ENCODE data around the gene TFAP2D. TPM values are rescaled to one million over a fixed set of nuclear protein-coding genes. Genes with fewer than 3 reads are reported as not detected.

The TFAP2D gene
- total RNA-seq, 1 donor from 2014 or later: not detected

- peak; percentile 40 for DNase-seq
Observed at GRCh38 chr6:50720623-50721022, 7.3 kb downstream of the TFAP2D start.

- DNase-seq: no peak
Observed at GRCh38 chr6:50721978-50722377, 8.7 kb downstream of the TFAP2D start.

- no peak for DNase-seq
Observed at GRCh38 chr6:50722829-50723554, 9.7 kb downstream of the TFAP2D start.

- DNase-seq: no peak
Observed at GRCh38 chr6:50724381-50725124, 11.2 kb downstream of the TFAP2D start.

GRCh38 chr6:50734488-50734887 lies 21.2 kb downstream of the TFAP2D start:
- DNase-seq: no peak

GRCh38 chr6:50742161-50742560 lies 28.8 kb downstream of the TFAP2D start:
- no peak for DNase-seq

- no peak for DNase-seq
Observed at GRCh38 chr6:50744976-50745375, 31.6 kb downstream of the TFAP2D start.

- no peak for DNase-seq
Observed at GRCh38 chr6:50762798-50763197, 49.5 kb downstream of the TFAP2D start.

- no peak for DNase-seq
Observed at GRCh38 chr6:50778696-50779095, 65.4 kb downstream of the TFAP2D start.

GRCh38 chr6:50780382-50780781 lies 67.1 kb downstream of the TFAP2D start:
- DNase-seq: no peak

GRCh38 chr6:50785921-50786320 lies 72.6 kb downstream of the TFAP2D start:
- DNase-seq: no peak

- DNase-seq: peak; percentile 73
Observed at GRCh38 chr6:50791900-50792508, 78.7 kb downstream of the TFAP2D start.

GRCh38 chr6:50792771-50793170 lies 79.4 kb downstream of the TFAP2D start:
- no peak for DNase-seq

GRCh38 chr6:50795574-50795973 lies 82.2 kb downstream of the TFAP2D start:
- no peak for DNase-seq

GRCh38 chr6:50804283-50804682 lies 91.0 kb downstream of the TFAP2D start:
- no peak for DNase-seq

- DNase-seq: no peak
Observed at GRCh38 chr6:50807035-50807434, 93.7 kb downstream of the TFAP2D start.

- peak; percentile 41 for DNase-seq
Observed at GRCh38 chr6:50815436-50816114, 102.2 kb downstream of the TFAP2D start.

- DNase-seq: peak; percentile 86
Observed at GRCh38 chr6:50816115-50816675, 102.9 kb downstream of the TFAP2D start.

GRCh38 chr6:50816947-50817645 lies 103.8 kb downstream of the TFAP2D start:
- DNase-seq: no peak

- DNase-seq: no peak
Observed at GRCh38 chr6:50817646-50817950, 104.3 kb downstream of the TFAP2D start.

GRCh38 chr6:50818020-50818419 lies 104.7 kb downstream of the TFAP2D start:
- no peak for DNase-seq

GRCh38 chr6:50818673-50819072 lies 105.3 kb downstream of the TFAP2D start, which contains the start of gene TFAP2B:
Gene TFAP2B (plus strand): TSS chr6:50818871. CDS start chr6:50818892, 21 bp downstream.
- DNase-seq: no peak
